OCI-LY1 (cell line): ENCODE results near the gene THBS3.
A peak's percentile ranks its signal among the peaks of the same experiment; 100 is the strongest.

Source experiments
- H2AFZ ChIP-seq: fragments of 200-600 bp; sonication (generic), shearing (Covaris generic); 2 replicates; pipeline ENCODE4 v1.6.0; 2014; ENCODE audit warnings: antibody characterized with exemption, mild to moderate bottlenecking, low read length
- H3F3A ChIP-seq: fragments of 200-600 bp; sonication (generic), shearing (Covaris generic); 2 replicates; pipeline ENCODE4 v1.6.0; 2014; ENCODE audit warnings: mild to moderate bottlenecking, antibody characterized with exemption, low read length, moderate library complexity; ENCODE audit not compliant: insufficient read depth
- H3K27ac ChIP-seq: fragments of 200-600 bp; sonication (generic); 2 replicates; pipeline ENCODE4 v1.5.1; 2014; ENCODE audit warnings: low read length, mixed run types, mild to moderate bottlenecking, low read depth; ENCODE audit not compliant: poor library complexity, severe bottlenecking
- H3K27me3 ChIP-seq: fragments of 200-600 bp; sonication (generic); 2 replicates; pipeline ENCODE4 v1.6.0; 2014; ENCODE audit warnings: antibody characterized with exemption, mild to moderate bottlenecking, low read length, moderate library complexity; ENCODE audit not compliant: insufficient read depth
- H3K36me3 ChIP-seq: fragments of 200-600 bp; sonication (generic); 2 replicates; pipeline ENCODE4 v1.6.1; 2014; ENCODE audit warnings: mild to moderate bottlenecking, antibody characterized with exemption, low read length, moderate library complexity, mixed read lengths; ENCODE audit not compliant: insufficient read depth
- H3K4me1 ChIP-seq: fragments of 200-600 bp; sonication (generic); 2 replicates; pipeline ENCODE4 v1.5.1; 2014; ENCODE audit warnings: mild to moderate bottlenecking, low read length, moderate library complexity; ENCODE audit not compliant: insufficient read depth, severe bottlenecking
- H3K4me2 ChIP-seq: fragments of 200-600 bp; sonication (generic), shearing (Covaris generic); 2 replicates; pipeline ENCODE4 v1.6.1; 2014; ENCODE audit warnings: low read length
- H3K4me3 ChIP-seq: fragments of 200-600 bp; sonication (generic); 2 replicates; pipeline ENCODE4 v1.5.1; 2014; ENCODE audit warnings: low read length, low read depth, mild to moderate bottlenecking, mixed read lengths; ENCODE audit not compliant: poor library complexity, severe bottlenecking
- H3K79me2 ChIP-seq: fragments of 200-600 bp; shearing (Covaris generic); 2 replicates; pipeline ENCODE4 v1.6.1; 2016; ENCODE audit warnings: mixed run types, low read length, mixed read lengths; ENCODE audit not compliant: insufficient read depth
- H3K9ac ChIP-seq: fragments of 200-600 bp; sonication (generic), shearing (Covaris generic); 2 replicates; pipeline ENCODE4 v1.6.1; 2014; ENCODE audit warnings: mild to moderate bottlenecking, low read length, mixed read lengths
- H3K9me2 ChIP-seq: fragments of 200-600 bp; sonication (generic), shearing (Covaris generic); 2 replicates; pipeline ENCODE4 v1.6.1; 2014; ENCODE audit warnings: low read depth, mild to moderate bottlenecking, low read length, mixed read lengths
- H3K9me3 ChIP-seq: fragments of 200-600 bp; shearing (Covaris generic); 2 replicates; pipeline ENCODE4 v1.6.1; 2014; ENCODE audit warnings: low read length, mixed read lengths
- H4K20me1 ChIP-seq: fragments of 200-600 bp; sonication (generic), shearing (Covaris generic); 2 replicates; pipeline ENCODE4 v1.6.0; 2016; ENCODE audit warnings: mild to moderate bottlenecking, low read length; ENCODE audit not compliant: insufficient read depth
- CTCF ChIP-seq: fragments of 200-600 bp; sonication (generic), shearing (Covaris generic); IDR thresholded peaks from 2 replicates; pipeline ENCODE4 v1.5.1; 2017; ENCODE audit warnings: mild to moderate bottlenecking, antibody characterized with exemption, low read length, moderate library complexity, mixed read lengths
- EZH2 ChIP-seq: fragments of 200-600 bp; sonication (generic), shearing (Covaris generic); IDR thresholded peaks from 2 replicates; pipeline ENCODE4 v1.8.0; 2017; ENCODE audit warnings: borderline replicate concordance, mixed run types, mild to moderate bottlenecking, antibody characterized with exemption, low read length, moderate library complexity, mixed read lengths

Gene THBS3

GRCh38 chr1:155173478-155174323, 34.0 kb downstream of the THBS3 start, which contains the start of gene TRIM46:
TSS of gene TRIM46 (plus strand) at chr1:155173849. CDS start at chr1:155173967, 118 bp downstream.
- no peaks in the 10 kb centered on the region for H3K9me3 ChIP-seq
- peak within 1 kb of the TSS; percentile 97 for H3K9ac ChIP-seq
- H3K4me2 ChIP-seq = peak within 1 kb of the TSS; percentile 82
- no peaks in the 10 kb centered on the region for H3K79me2 ChIP-seq
- TF ChIP-seq CTCF = no peak
- no peak for TF ChIP-seq EZH2
- no peaks in the 10 kb centered on the region for H3K27me3 ChIP-seq
- H3K4me1 ChIP-seq = peaks cover 28% of the 10 kb centered on the region
- peaks cover 4% of the 10 kb centered on the region; the same call in 1 of the 2 replicates for H3F3A ChIP-seq
- H4K20me1 ChIP-seq = no peaks in the 10 kb centered on the region
- peak within 1 kb of the TSS; percentile 89 for H3K4me3 ChIP-seq
- peaks cover 21% of the 10 kb centered on the region for H3K36me3 ChIP-seq
- peak within 1 kb of the TSS; percentile 78 for H3K27ac ChIP-seq
- no peaks in the 10 kb centered on the region for H3K9me2 ChIP-seq
- H2AFZ ChIP-seq = no peak within 1 kb of the TSS

GRCh38 chr1:155172732-155173477, 34.8 kb downstream of the THBS3 start, which contains the start of gene KRTCAP2:
TSS of gene KRTCAP2 (minus strand) at chr1:155173304. CDS start at chr1:155173224, 80 bp downstream.
- Histone ChIP-seq H3K27ac (peak within 1 kb of the TSS; percentile 78), H4K20me1 (no peaks in the 10 kb centered on the region), H2AFZ (no peak within 1 kb of the TSS)

More at GRCh38 chr1:155172732-155173477, 34.8 kb downstream of the THBS3 start, which contains the start of gene KRTCAP2:
- Histone ChIP-seq H3K4me3 (peak within 1 kb of the TSS; percentile 89), H3K27me3 (no peaks in the 10 kb centered on the region), H3K4me1 (peaks cover 28% of the 10 kb centered on the region), H3K9me2 (no peaks in the 10 kb centered on the region), H3K36me3 (peaks cover 22% of the 10 kb centered on the region), H3K9ac (peak within 1 kb of the TSS; percentile 97), H3F3A (peaks cover 4% of the 10 kb centered on the region; the same call in 1 of the 2 replicates), H3K4me2 (peak within 1 kb of the TSS; percentile 82), H3K79me2 (no peaks in the 10 kb centered on the region), H3K9me3 (no peaks in the 10 kb centered on the region)
- TF ChIP-seq CTCF = peak; percentile 88
- no peak for TF ChIP-seq EZH2
